ENCODE results near the gene LMF1. TPM values are rescaled to one million over a fixed set of nuclear protein-coding genes. Genes with fewer than 3 reads are reported as not detected.
A peak's percentile ranks its signal among the peaks of the same experiment; 100 is the strongest.

Gene LMF1
- total and polyA plus RNA-seq, 9 of the 15 experiments (the other 6 are each of a cell fraction or from before 2014, with no cell fraction given), result 0.11 to 1.6 (median 0.55) TPM; not detected in 1

DNA sequence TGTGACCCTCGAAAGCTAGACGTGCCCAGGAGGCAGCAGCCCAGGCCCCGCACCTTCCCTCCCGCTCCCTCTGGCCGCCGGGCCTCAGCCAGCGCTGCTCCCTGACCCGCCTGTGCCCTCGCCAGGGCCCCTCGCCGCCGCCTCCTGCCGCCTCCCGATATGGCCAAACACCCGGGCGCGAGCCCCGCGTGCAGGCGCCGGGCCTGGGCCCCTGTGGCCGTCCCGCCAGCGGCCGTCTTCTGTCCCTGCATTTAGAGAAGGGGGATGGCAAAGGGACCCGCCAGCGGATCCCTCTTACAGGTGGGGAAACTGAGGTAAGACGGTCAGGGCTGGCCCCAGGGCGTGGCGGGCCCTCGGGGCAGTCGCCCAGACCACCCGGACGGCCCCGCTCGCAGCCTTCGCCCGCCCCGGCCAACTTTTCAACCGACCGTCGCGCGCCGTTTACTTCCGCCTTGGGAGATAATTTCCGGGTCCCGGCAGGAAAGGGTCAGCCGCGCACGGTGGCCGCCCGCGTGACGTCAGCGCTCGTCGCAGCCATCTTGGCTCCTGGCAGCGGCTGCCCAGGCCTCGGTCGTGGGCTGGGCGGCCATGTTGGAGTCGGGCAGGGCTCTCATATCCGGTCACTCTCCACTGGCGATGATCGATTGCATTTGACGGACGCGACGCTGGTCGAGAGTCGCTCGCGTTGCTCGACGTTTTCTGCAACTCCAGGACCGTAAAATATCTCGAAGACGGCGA, 163.3 kb downstream of the LMF1 start (continued):
- TF ChIP-seq, protein P1, sequence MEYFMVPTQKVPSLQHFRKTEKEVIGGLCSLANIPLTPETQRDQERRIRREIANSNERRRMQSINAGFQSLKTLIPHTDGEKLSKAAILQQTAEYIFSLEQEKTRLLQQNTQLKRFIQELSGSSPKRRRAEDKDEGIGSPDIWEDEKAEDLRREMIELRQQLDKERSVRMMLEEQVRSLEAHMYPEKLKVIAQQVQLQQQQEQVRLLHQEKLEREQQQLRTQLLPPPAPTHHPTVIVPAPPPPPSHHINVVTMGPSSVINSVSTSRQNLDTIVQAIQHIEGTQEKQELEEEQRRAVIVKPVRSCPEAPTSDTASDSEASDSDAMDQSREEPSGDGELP (CRISPR knock-in tag; IDR thresholded peaks at IDR 0.05; ENCODE audit: borderline replicate concordance), result peak; percentile 89
- TF ChIP-seq NFATC3 (IDR thresholded peaks at IDR 0.05) (no peak), NFIX (CRISPR knock-in tag; IDR thresholded peaks at IDR 0.05; ENCODE audit: low read depth) (no peak), KDM4B (IDR thresholded peaks at IDR 0.05; ENCODE audit: borderline replicate concordance in 2 of 2, low read depth in 1 of 2) (no peak; a peak in 1 of 4 replicates), HEY1 (CRISPR knock-in tag; IDR thresholded peaks at IDR 0.05; ENCODE audit: borderline replicate concordance) (no peak), FOXA1 (IDR thresholded peaks at IDR 0.05; ENCODE audit: borderline replicate concordance) (no peak), ZBTB1 (CRISPR knock-in tag; IDR thresholded peaks at IDR 0.05; ENCODE audit: borderline replicate concordance, low read depth) (peak; percentile 70; the same call in 1 of the 2 replicates), POLR2AphosphoS5 (IDR thresholded peaks at IDR 0.05; ENCODE audit: control insufficient read depth, insufficient read depth, low read depth, low read length) (peak; percentile 79), ZC3H4 (CRISPR knock-in tag; IDR thresholded peaks at IDR 0.05; ENCODE audit: borderline replicate concordance) (peak; percentile 25; the same call in 1 of the 2 replicates), NRF1 (conservative IDR thresholded peaks at IDR 0.05 in 1 of 2, IDR thresholded peaks at IDR 0.05 in 1 of 2) (peak; percentile 94 to 95), ZSCAN29 (IDR thresholded peaks at IDR 0.05) (no peak), SMARCE1 (IDR thresholded peaks at IDR 0.05) (no peak)
- TF ChIP-seq, protein P2, sequence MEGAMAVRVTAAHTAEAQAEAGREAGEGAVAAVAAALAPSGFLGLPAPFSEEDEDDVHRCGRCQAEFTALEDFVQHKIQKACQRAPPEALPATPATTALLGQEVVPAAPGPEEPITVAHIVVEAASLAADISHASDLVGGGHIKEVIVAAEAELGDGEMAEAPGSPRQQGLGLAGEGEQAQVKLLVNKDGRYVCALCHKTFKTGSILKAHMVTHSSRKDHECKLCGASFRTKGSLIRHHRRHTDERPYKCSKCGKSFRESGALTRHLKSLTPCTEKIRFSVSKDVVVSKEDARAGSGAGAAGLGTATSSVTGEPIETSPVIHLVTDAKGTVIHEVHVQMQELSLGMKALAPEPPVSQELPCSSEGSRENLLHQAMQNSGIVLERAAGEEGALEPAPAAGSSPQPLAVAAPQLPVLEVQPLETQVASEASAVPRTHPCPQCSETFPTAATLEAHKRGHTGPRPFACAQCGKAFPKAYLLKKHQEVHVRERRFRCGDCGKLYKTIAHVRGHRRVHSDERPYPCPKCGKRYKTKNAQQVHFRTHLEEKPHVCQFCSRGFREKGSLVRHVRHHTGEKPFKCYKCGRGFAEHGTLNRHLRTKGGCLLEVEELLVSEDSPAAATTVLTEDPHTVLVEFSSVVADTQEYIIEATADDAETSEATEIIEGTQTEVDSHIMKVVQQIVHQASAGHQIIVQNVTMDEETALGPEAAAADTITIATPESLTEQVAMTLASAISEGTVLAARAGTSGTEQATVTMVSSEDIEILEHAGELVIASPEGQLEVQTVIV (CRISPR knock-in tag; IDR thresholded peaks at IDR 0.05; ENCODE audit: borderline replicate concordance), result no peak
- TF ChIP-seq, protein P3, sequence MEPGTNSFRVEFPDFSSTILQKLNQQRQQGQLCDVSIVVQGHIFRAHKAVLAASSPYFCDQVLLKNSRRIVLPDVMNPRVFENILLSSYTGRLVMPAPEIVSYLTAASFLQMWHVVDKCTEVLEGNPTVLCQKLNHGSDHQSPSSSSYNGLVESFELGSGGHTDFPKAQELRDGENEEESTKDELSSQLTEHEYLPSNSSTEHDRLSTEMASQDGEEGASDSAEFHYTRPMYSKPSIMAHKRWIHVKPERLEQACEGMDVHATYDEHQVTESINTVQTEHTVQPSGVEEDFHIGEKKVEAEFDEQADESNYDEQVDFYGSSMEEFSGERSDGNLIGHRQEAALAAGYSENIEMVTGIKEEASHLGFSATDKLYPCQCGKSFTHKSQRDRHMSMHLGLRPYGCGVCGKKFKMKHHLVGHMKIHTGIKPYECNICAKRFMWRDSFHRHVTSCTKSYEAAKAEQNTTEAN (CRISPR knock-in tag; IDR thresholded peaks at IDR 0.05), result no peak
- TF ChIP-seq, protein P4, sequence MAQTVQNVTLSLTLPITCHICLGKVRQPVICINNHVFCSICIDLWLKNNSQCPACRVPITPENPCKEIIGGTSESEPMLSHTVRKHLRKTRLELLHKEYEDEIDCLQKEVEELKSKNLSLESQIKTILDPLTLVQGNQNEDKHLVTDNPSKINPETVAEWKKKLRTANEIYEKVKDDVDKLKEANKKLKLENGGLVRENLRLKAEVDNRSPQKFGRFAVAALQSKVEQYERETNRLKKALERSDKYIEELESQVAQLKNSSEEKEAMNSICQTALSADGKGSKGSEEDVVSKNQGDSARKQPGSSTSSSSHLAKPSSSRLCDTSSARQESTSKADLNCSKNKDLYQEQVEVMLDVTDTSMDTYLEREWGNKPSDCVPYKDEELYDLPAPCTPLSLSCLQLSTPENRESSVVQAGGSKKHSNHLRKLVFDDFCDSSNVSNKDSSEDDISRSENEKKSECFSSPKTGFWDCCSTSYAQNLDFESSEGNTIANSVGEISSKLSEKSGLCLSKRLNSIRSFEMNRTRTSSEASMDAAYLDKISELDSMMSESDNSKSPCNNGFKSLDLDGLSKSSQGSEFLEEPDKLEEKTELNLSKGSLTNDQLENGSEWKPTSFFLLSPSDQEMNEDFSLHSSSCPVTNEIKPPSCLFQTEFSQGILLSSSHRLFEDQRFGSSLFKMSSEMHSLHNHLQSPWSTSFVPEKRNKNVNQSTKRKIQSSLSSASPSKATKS (CRISPR knock-in tag; IDR thresholded peaks at IDR 0.05), result no peak
- TF ChIP-seq, protein P5, sequence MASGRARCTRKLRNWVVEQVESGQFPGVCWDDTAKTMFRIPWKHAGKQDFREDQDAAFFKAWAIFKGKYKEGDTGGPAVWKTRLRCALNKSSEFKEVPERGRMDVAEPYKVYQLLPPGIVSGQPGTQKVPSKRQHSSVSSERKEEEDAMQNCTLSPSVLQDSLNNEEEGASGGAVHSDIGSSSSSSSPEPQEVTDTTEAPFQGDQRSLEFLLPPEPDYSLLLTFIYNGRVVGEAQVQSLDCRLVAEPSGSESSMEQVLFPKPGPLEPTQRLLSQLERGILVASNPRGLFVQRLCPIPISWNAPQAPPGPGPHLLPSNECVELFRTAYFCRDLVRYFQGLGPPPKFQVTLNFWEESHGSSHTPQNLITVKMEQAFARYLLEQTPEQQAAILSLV (tag; IDR thresholded peaks at IDR 0.05), result no peak

All from K562 (cell line).